ENCODE measurements around the gene METTL2A. TPM values are rescaled to one million over a fixed set of nuclear protein-coding genes. Genes with fewer than 3 reads are reported as not detected.
"Not testable (repeated sequence)": the region's sequence is repeated elsewhere in the genome, so short reads cannot be mapped to it uniquely, and the experiment has no call there.

Gene METTL2A
- total and polyA plus RNA-seq, 2 experiments from 2014 or later, result 19.2 to 22.4 TPM

DNA sequence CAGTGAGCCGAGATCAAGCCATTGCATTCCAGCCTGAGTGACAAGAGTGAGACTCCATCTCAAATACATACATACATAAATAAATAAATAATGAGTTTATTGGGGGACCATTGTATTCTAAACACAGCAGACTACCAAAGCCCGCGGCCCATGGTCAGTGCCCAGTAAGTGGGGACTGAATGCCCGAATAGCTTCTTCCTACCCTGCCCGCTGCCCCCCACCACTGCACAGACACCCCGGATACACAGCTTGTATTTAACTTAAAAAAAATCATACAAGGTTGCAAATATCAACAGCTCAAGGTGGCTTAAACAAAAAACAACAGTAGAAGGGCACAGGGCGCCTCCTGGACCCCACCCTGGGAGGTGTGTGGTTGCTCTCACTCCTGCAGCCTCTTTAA is 32.3 kb downstream of the METTL2A start:
- WGBS, 2 experiments (ENCODE audit: low coverage in 1 of 2, low lambda C conversion rate in 2 of 2, missing lambda C conversion rate in 2 of 2), result 86 to 92% methylated on average over 7 of the region's 7 CpGs
- H2AFZ ChIP-seq, result no peak overlapping the region
- no peaks in the 10 kb centered on the region for H4K20me1 ChIP-seq (ENCODE audit: insufficient read depth)
- no peak for DNase-seq
- H3K79me2 ChIP-seq (ENCODE audit: insufficient read depth), result no peaks in the 10 kb centered on the region
- no peaks in the 10 kb centered on the region for H3K9me3 ChIP-seq (ENCODE audit: low read depth)
- TF ChIP-seq EZH2 (IDR thresholded peaks at IDR 0.05; ENCODE audit: insufficient read depth, poor library complexity, severe bottlenecking) (no peak), EZH2phosphoT487 (IDR thresholded peaks at IDR 0.05; ENCODE audit: insufficient read depth, low read depth) (no peak)
- no peaks in the 10 kb centered on the region for H3K36me3 ChIP-seq (ENCODE audit: low read depth)
- no peaks in the 10 kb centered on the region for H3K27me3 ChIP-seq (replicated peaks; ENCODE audit: insufficient read depth)
- no peaks in the 10 kb centered on the region for H3F3A ChIP-seq (ENCODE audit: insufficient read depth)
- H3K9ac ChIP-seq, result no peak overlapping the region
- no peaks in the 10 kb centered on the region for H3K4me1 ChIP-seq (ENCODE audit: insufficient read depth)
- no peak overlapping the region for H3K4me2 ChIP-seq (ENCODE audit: unreplicated experiment)
- no peak overlapping the region for H3K27ac ChIP-seq
- no peaks in the 10 kb centered on the region for H3K9me2 ChIP-seq (ENCODE audit: insufficient read depth)
- H3K4me3 ChIP-seq, result no peak overlapping the region
- in situ Hi-C loops (cut with MboI), result no loop called here

DNA sequence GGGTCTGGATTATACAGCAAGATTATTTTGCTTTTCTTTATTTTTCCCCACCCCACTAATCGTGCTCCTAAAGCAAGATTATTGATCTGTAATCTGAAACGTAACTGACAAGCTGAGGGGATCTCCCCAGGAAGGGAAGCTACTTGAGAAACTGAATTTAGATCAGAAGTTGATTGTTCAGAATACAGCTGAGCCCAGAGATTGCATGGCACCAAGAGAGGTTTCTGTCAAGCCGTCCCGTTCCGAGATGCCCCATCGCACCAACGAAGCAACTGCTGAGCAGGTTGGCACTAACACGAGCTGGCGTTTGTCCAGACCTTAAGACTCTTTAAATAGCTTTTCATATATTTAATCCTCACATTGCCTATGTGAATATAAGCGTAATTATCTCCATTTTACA is 34.8 kb downstream of the METTL2A start:
- H3K9ac ChIP-seq; H3K27ac ChIP-seq; H3K4me1 ChIP-seq (ENCODE audit: insufficient read depth); DNase-seq; H3K9me2 ChIP-seq (ENCODE audit: insufficient read depth); H3K4me3 ChIP-seq; H3K9me3 ChIP-seq (ENCODE audit: low read depth); H3K4me2 ChIP-seq (ENCODE audit: unreplicated experiment); H4K20me1 ChIP-seq (ENCODE audit: insufficient read depth); H3K27me3 ChIP-seq (replicated peaks; ENCODE audit: insufficient read depth); H3K79me2 ChIP-seq (ENCODE audit: insufficient read depth); H2AFZ ChIP-seq; H3F3A ChIP-seq (ENCODE audit: insufficient read depth); in situ Hi-C loops (cut with MboI); H3K36me3 ChIP-seq (ENCODE audit: low read depth): not testable (repeated sequence)
- WGBS, 2 experiments (ENCODE audit: low coverage in 1 of 2, low lambda C conversion rate in 2 of 2, missing lambda C conversion rate in 2 of 2), result 85 to 86% methylated on average over 10 of the region's 10 CpGs

DNA sequence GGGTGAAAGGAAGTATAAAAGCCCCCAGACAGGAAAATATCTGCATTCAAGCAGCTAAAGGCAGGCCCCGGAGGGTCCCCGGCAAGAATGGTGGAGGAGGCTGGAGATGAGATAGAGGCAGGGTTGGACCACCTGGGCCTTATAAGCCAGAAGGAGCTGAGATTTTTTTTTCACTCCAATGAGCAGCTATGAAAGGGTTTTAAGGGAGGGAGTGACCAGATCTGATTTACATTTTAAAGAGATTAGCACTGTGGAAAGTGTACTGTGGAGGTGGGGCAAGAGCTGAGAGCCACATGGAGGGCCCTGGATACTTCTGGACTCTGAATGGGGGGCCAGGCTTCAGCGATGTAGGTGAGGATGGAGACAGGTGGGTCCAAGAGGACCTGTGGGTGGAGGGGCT is 40.7 kb downstream of the METTL2A start:
- H3K9ac ChIP-seq; H3K4me3 ChIP-seq; H3K9me3 ChIP-seq (ENCODE audit: low read depth); DNase-seq; H3K9me2 ChIP-seq (ENCODE audit: insufficient read depth); H3K36me3 ChIP-seq (ENCODE audit: low read depth); H3K27me3 ChIP-seq (replicated peaks; ENCODE audit: insufficient read depth); H2AFZ ChIP-seq; H3K4me1 ChIP-seq (ENCODE audit: insufficient read depth); in situ Hi-C loops (cut with MboI); H3K27ac ChIP-seq; H4K20me1 ChIP-seq (ENCODE audit: insufficient read depth); H3K79me2 ChIP-seq (ENCODE audit: insufficient read depth); H3F3A ChIP-seq (ENCODE audit: insufficient read depth); H3K4me2 ChIP-seq (ENCODE audit: unreplicated experiment): not testable (repeated sequence)
- 75 to 82% methylated on average over 3 of the region's 3 CpGs for WGBS, 2 experiments (ENCODE audit: low coverage in 1 of 2, low lambda C conversion rate in 2 of 2, missing lambda C conversion rate in 2 of 2)

DNA sequence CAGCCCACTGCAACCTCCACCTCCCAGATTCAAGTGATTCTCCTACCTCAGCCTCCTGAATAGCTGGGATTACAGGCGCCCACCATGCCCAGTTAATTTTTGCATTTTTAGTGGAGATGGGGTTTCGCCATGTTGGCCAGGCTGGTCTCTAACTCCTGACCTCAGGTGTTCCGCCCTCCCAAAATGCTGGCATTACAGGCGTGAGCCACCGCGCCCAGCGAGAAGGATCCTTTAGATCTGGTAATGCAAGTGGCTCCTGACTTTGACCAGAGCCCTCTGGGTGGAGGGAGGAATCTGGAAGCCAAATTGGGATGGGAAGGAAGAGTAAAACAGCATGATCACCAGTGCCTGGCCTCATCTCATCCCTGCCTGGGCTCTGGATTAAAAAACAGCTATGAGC is 41.6 kb downstream of the METTL2A start:
- H3K27ac ChIP-seq; H3K27me3 ChIP-seq (replicated peaks; ENCODE audit: insufficient read depth); H2AFZ ChIP-seq; H3K9ac ChIP-seq; in situ Hi-C loops (cut with MboI); H3K9me2 ChIP-seq (ENCODE audit: insufficient read depth); H3K4me3 ChIP-seq; DNase-seq; H4K20me1 ChIP-seq (ENCODE audit: insufficient read depth); H3F3A ChIP-seq (ENCODE audit: insufficient read depth); H3K4me1 ChIP-seq (ENCODE audit: insufficient read depth); H3K79me2 ChIP-seq (ENCODE audit: insufficient read depth); H3K36me3 ChIP-seq (ENCODE audit: low read depth); H3K9me3 ChIP-seq (ENCODE audit: low read depth); H3K4me2 ChIP-seq (ENCODE audit: unreplicated experiment): not testable (repeated sequence)
- WGBS, 2 experiments (ENCODE audit: low coverage in 1 of 2, low lambda C conversion rate in 2 of 2, missing lambda C conversion rate in 2 of 2), result 90 to 94% methylated on average over 6 to 7 of the region's 7 CpGs

DNA sequence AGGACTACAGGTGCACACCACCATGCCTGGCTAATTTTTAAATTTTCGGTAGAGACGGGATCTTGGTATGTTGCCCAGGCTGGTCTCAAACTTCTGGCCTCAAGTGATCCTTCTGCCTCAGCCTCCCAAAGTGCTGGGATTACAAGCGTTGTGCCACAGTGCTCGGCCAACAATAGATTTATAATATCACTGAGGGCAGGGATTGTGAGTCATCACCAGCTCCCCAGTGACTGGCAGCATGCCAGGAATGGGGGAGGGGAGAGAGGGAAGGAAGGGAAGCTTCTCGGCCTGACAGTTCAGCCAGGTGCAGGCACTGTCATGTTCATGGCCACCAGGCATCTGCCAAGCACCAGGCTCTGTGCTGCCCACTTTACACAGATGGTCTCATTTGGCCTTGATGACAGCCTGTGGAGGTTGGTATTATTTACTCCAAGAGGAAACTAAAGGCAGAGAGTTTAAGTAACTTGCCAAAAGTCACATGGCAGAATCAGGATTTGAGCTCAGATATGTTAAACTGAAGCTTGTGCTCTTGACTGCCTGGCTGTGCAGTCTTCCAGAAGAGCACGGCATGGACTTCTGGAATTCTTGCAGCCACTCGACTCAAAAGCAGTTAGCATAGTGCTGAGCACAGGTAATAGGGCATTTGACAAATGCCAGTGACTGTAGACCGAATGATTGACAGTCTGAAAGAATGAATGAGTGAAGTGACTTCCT is 47.1 kb downstream of the METTL2A start:
- H3K9ac ChIP-seq; H3K9me3 ChIP-seq (ENCODE audit: low read depth); H3K4me3 ChIP-seq; H3K79me2 ChIP-seq (ENCODE audit: insufficient read depth); H4K20me1 ChIP-seq (ENCODE audit: insufficient read depth); H3K36me3 ChIP-seq (ENCODE audit: low read depth); H2AFZ ChIP-seq; H3K27ac ChIP-seq; H3K27me3 ChIP-seq (replicated peaks; ENCODE audit: insufficient read depth); H3K9me2 ChIP-seq (ENCODE audit: insufficient read depth); in situ Hi-C loops (cut with MboI); H3K4me1 ChIP-seq (ENCODE audit: insufficient read depth); H3K4me2 ChIP-seq (ENCODE audit: unreplicated experiment); H3F3A ChIP-seq (ENCODE audit: insufficient read depth): not testable (repeated sequence)
- WGBS, 2 experiments (ENCODE audit: low coverage in 1 of 2, low lambda C conversion rate in 2 of 2, missing lambda C conversion rate in 2 of 2), result 17 to 36% methylated on average over 5 to 8 of the region's 8 CpGs
- peak; percentile 57 for DNase-seq

DNA sequence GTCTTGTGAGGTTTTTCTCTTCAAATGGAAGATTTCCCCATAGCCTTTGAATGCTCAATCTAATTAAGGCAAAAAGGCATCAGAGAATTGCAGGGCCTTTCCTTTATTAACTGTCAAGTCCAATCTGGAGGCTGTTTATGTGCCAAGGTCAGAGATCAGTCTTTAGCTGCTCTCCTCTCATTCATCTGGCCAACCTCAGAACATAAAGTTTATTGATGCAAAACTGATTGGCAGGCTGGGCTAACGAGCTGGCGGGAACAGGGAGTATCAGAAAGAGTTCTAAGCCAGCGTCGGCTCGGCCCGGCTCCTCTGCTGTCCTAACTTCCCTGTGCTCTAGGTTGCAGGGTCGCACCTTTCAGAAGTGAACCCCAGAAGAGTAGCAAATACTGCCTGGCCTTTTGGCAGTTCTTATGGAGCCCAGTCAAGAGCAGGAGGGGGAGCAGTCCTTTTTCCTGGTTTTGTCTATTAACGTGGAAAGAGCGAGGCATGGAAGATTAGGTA is 47.7 kb downstream of the METTL2A start:
- 58 to 70% methylated on average over 9 of the region's 9 CpGs for WGBS, 2 experiments (ENCODE audit: low coverage in 1 of 2, low lambda C conversion rate in 2 of 2, missing lambda C conversion rate in 2 of 2)
- H3K4me1 ChIP-seq (ENCODE audit: insufficient read depth); H3K36me3 ChIP-seq (ENCODE audit: low read depth); H3K9me2 ChIP-seq (ENCODE audit: insufficient read depth); DNase-seq; in situ Hi-C loops (cut with MboI); H3F3A ChIP-seq (ENCODE audit: insufficient read depth); H3K9me3 ChIP-seq (ENCODE audit: low read depth); H3K4me3 ChIP-seq; H2AFZ ChIP-seq; H4K20me1 ChIP-seq (ENCODE audit: insufficient read depth); H3K27ac ChIP-seq; H3K27me3 ChIP-seq (replicated peaks; ENCODE audit: insufficient read depth); H3K79me2 ChIP-seq (ENCODE audit: insufficient read depth); H3K9ac ChIP-seq; H3K4me2 ChIP-seq (ENCODE audit: unreplicated experiment): not testable (repeated sequence)

DNA sequence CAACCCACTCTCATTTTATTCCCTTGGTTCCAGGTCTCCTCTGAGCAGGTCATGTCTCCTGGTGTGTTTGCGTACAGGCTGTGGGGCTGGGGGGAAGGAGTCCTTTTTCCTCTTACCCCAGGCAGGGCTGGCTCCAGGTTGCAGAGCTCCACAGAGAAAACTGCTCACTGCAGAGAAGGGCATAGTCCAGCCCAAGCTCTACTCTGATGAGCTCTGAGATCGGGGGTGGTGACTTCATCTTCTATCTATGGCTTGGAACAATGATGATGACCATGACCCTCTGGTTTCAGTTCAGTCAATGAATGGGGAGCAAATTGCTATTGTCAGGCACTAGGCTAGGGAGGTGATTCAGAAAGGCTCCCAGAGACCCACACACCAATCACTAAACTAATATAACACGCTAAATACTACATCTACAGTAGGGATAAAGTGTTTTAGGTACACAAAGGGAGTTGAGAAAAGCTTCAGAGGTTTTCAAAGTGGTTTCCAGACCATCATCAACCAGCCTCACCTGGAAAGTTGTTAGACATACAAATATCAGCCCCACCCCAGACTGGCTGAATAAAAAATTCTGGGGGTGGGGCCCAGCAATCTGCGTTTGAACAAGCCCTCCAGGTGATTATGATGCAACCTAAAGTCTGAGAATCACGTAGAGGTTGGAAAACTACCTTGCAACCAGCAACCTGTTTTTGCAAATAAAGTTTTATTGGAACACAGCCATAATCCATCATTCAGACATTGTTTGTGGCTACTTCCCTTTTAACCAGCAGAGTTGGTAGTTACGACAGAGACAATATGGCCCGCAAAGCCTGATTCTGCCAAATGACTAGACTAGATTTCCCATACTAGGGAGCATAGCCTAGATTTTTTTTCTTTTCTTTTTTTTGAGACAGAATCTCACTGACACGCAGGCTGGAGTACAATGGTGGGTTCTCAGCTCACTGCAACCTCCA is 49.6 kb downstream of the METTL2A start:
- H3K27me3 ChIP-seq (replicated peaks; ENCODE audit: insufficient read depth); H3K4me1 ChIP-seq (ENCODE audit: insufficient read depth); H3K9me3 ChIP-seq (ENCODE audit: low read depth); H3K9me2 ChIP-seq (ENCODE audit: insufficient read depth); H2AFZ ChIP-seq; H3K4me3 ChIP-seq; H3K27ac ChIP-seq; in situ Hi-C loops (cut with MboI); H3K9ac ChIP-seq; H3K4me2 ChIP-seq (ENCODE audit: unreplicated experiment); H4K20me1 ChIP-seq (ENCODE audit: insufficient read depth); H3F3A ChIP-seq (ENCODE audit: insufficient read depth); H3K36me3 ChIP-seq (ENCODE audit: low read depth): not testable (repeated sequence)
- DNase-seq, result peak; percentile 14
- 94 to 95% methylated on average over 8 of the region's 8 CpGs for WGBS, 2 experiments (ENCODE audit: low coverage in 1 of 2, low lambda C conversion rate in 2 of 2, missing lambda C conversion rate in 2 of 2)
- peaks cover 10% of the 10 kb centered on the region; the same call in 1 of the 2 replicates for H3K79me2 ChIP-seq (ENCODE audit: insufficient read depth)

Data from GM23248 (cell line).